Erythroblast (primary cell): ENCODE measurements around the gene ENTPD1.

Source experiments
- GATA1 ChIP-seq: IDR thresholded peaks from 2 replicates; pipeline ENCODE4 v1.6.1; 2011; ENCODE audit warnings: low read depth, mild to moderate bottlenecking, control low read depth, low read length, moderate library complexity
- POLR2A ChIP-seq: IDR thresholded peaks from 2 replicates; pipeline ENCODE4 v1.6.1; 2011; ENCODE audit warnings: mild to moderate bottlenecking, low read length

DNA sequence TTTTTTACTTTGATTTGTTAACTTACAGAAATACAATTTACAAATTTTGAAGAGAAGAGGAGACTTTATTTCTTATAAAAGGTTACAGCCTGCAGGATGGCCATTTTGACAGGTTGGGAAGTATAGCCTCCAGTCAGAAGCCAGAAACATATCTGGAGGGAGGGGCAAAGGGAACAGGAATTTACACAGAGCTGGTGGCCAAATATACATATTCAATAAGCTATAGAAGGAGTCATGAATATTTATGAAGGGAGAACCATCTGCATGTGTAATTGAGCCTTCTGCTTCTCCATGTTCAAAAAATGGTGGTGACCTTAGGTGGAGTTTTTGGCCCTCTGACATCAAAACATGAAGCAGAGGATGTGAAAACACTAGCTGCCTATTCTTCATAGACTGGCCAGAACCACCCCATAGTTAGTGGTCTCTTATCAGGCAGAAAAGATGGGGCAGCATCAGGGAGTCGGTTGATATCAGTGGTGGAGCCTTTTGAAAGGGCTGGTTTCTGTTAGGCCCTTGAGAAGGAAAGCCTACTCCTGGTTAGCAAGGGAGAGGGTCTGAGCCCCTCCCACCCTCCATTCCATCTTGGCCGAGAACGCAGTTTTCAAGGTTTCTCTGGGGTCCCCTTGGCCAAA is 57.2 kb downstream of the ENTPD1 start:
- TF ChIP-seq POLR2A: no peak
- TF ChIP-seq GATA1: no peak
